ENCODE measurements around the gene RERE.

DNA sequence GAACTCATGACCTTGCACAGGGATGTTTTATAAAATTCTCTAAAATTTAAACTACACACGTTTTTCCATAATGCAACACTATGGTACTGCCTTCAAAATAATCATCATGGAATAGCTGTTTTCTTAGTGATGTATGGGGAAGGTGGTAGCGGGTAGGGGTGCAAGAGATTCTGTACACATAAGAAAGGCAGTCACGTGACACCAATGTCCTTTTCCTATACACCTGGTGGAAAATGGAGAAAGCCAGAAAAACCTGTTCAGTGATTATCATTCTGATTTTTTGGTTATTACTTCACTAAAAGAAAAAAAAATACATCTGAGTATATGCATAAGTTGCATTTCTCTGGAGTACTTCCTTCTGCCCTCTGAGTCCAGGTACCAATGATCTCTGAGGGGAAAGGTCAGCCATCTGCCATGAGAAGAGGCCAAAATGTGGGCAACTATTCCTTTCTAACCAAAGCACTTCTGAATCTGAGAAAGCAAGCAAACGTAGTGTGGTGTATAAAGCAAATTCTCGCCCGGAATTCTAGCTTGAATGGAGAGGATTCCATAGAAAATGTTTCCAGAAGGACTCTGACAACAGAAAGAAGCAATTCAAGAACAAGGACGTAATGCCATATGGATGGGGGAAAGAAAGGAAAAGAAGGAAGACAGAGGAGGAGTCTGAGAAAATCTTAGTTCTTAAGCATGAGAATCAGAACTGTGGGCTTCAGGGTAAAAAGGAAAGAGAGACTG, 137.3 kb downstream of the RERE start:
- TF ChIP-seq, protein P1, sequence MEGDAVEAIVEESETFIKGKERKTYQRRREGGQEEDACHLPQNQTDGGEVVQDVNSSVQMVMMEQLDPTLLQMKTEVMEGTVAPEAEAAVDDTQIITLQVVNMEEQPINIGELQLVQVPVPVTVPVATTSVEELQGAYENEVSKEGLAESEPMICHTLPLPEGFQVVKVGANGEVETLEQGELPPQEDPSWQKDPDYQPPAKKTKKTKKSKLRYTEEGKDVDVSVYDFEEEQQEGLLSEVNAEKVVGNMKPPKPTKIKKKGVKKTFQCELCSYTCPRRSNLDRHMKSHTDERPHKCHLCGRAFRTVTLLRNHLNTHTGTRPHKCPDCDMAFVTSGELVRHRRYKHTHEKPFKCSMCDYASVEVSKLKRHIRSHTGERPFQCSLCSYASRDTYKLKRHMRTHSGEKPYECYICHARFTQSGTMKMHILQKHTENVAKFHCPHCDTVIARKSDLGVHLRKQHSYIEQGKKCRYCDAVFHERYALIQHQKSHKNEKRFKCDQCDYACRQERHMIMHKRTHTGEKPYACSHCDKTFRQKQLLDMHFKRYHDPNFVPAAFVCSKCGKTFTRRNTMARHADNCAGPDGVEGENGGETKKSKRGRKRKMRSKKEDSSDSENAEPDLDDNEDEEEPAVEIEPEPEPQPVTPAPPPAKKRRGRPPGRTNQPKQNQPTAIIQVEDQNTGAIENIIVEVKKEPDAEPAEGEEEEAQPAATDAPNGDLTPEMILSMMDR (conservative IDR thresholded peaks at IDR 0.05; ENCODE audit: low read length): no peak
- TF ChIP-seq EZH2phosphoT487 (IDR thresholded peaks at IDR 0.05; ENCODE audit: borderline replicate concordance, low read depth, low read length): no peak

Measured in OCI-LY7 (cell line).